Uterus (tissue), 4 donors: ENCODE results near the gene EXOSC7. TPM values are rescaled to one million over a fixed set of nuclear protein-coding genes. Genes with fewer than 3 reads are reported as not detected.

Experiments
- DNase-seq, 2 donors: peaks; one replicate each; pipeline ENCODE4 v3.0.0-alpha.2; 2019 to 2020
- H3K27ac ChIP-seq, 2 donors: fragments of 200-600 bp; sonication (generic); 1 replicate in 1 of 2; 2 replicates in 1 of 2; pipeline ENCODE4 v1.5.1; 2016 to 2018
- H3K27me3 ChIP-seq, 2 donors: fragments of 200-600 bp; sonication (generic); one replicate each; pipeline ENCODE4 v1.5.1; 2018 to 2019; ENCODE audit warnings: control low read depth in 1 of 2
- H3K36me3 ChIP-seq, 2 donors: fragments of 200-600 bp; sonication (generic); one replicate each; pipeline ENCODE4 v1.5.1; 2019; ENCODE audit warnings: control low read depth in 1 of 2
- H3K4me1 ChIP-seq, 2 donors: fragments of 200-600 bp; sonication (generic); one replicate each; pipeline ENCODE4 v1.5.1; 2018 to 2019; ENCODE audit warnings: control low read depth in 1 of 2
- H3K4me3 ChIP-seq, 2 donors: fragments of 200-600 bp; sonication (generic); 1 replicate in 1 of 2; 2 replicates in 1 of 2; pipeline ENCODE4 v1.5.1; 2018 to 2019; ENCODE audit warnings: mild to moderate bottlenecking in 1 of 2
- H3K9me3 ChIP-seq, 2 donors: fragments of 200-600 bp; sonication (generic); one replicate each; pipeline ENCODE4 v1.5.1; 2019; ENCODE audit warnings: control low read depth in 1 of 2
- CTCF ChIP-seq, 4 experiments: fragments of 200-600 bp in 2 of 4; fragments of 450-650 bp in 2 of 4; sonication (generic) in 2 of 4; IDR thresholded peaks; one replicate each; pipeline ENCODE4 v1.5.1; 2016 to 2019; ENCODE audit warnings: antibody characterized with exemption in 4 of 4, mild to moderate bottlenecking in 2 of 4, moderate library complexity in 1 of 4
- POLR2A ChIP-seq, 2 donors: fragments of 450-650 bp; IDR thresholded peaks; one replicate each; pipeline ENCODE4 v1.6.1; 2016; ENCODE audit warnings: antibody characterized with exemption in 2 of 2, mild to moderate bottlenecking in 1 of 2, moderate library complexity in 1 of 2
- intact Hi-C: fragments of 100-400 bp; cut with DNase I; formaldehyde crosslinking; loops from one replicate; pipeline ENCODE4 v1.15.1; 2023; ENCODE audit warnings: low total_unique reads
- total RNA-seq, 4 donors: library from RNA; depleted of rRNA in 3 of 4; stranded (reverse); fragments of >200 nt in 3 of 4; gene quantifications; one replicate each; pipeline versions ENCODE4 v1.1.0 to v1.2.4, GENCODE V29; 2014 to 2023
- donor health status: DM: yes; HTN: yes; CAD: no.

Gene EXOSC7
- total RNA-seq, 4 donors from 2014 or later: 2.4 to 39.2 (median 30.0) TPM

- H3K4me1 ChIP-seq: peaks cover 8 to 11% of the 10 kb centered on the region in 2 donors
Measured at GRCh38 chr3:45016916-45017315, 40.9 kb downstream of the EXOSC7 start.

GRCh38 chr3:45017821-45018220 lies 41.8 kb downstream of the EXOSC7 start:
- H3K4me3 ChIP-seq: no peak overlapping the region
- TF ChIP-seq CTCF (IDR thresholded peaks at IDR 0.05): no peak
- TF ChIP-seq POLR2A (IDR thresholded peaks at IDR 0.05): no peak
- no peaks in the 10 kb centered on the region for H3K36me3 ChIP-seq
- no peak for DNase-seq
- H3K27ac ChIP-seq: peak overlapping the region in 1 of 2 donors; percentile 33
- no peaks in the 10 kb centered on the region for H3K9me3 ChIP-seq
- intact Hi-C loops: no loop called here
- peaks cover 4 to 10% of the 10 kb centered on the region in 2 donors for H3K4me1 ChIP-seq
- H3K27me3 ChIP-seq: no peaks in the 10 kb centered on the region

More at GRCh38 chr3:45016916-45017315, 40.9 kb downstream of the EXOSC7 start:
- no peak for TF ChIP-seq POLR2A (IDR thresholded peaks at IDR 0.05)
- no peak for TF ChIP-seq CTCF (IDR thresholded peaks at IDR 0.05)
- DNase-seq: no peak
- no peaks in the 10 kb centered on the region for H3K27me3 ChIP-seq
- intact Hi-C loops: no loop called here
- H3K4me3 ChIP-seq: no peak overlapping the region
- H3K36me3 ChIP-seq: no peaks in the 10 kb centered on the region
- no peaks in the 10 kb centered on the region for H3K9me3 ChIP-seq
- H3K27ac ChIP-seq: no peak overlapping the region

GRCh38 chr3:45020534-45020933 lies 44.5 kb downstream of the EXOSC7 start:
- TF ChIP-seq POLR2A (IDR thresholded peaks at IDR 0.05): no peak
- no peak for TF ChIP-seq CTCF (IDR thresholded peaks at IDR 0.05)

GRCh38 chr3:45021524-45022297 lies 45.7 kb downstream of the EXOSC7 start:
- TF ChIP-seq CTCF (IDR thresholded peaks at IDR 0.05) (no peak), POLR2A (IDR thresholded peaks at IDR 0.05) (no peak)
- Histone ChIP-seq H3K4me3 (no peak overlapping the region), H3K27me3 (no peaks in the 10 kb centered on the region), H3K36me3 (no peaks in the 10 kb centered on the region), H3K4me1 (peaks cover 0 to 7% of the 10 kb centered on the region in 2 donors), H3K9me3 (no peaks in the 10 kb centered on the region), H3K27ac (no peak overlapping the region)
- intact Hi-C loops: no loop called here
- no peak for DNase-seq

More at GRCh38 chr3:45020534-45020933, 44.5 kb downstream of the EXOSC7 start:
- Histone ChIP-seq H3K27me3 (no peaks in the 10 kb centered on the region), H3K27ac (no peak overlapping the region), H3K36me3 (no peaks in the 10 kb centered on the region), H3K4me1 (no peaks in the 10 kb centered on the region), H3K4me3 (no peak overlapping the region), H3K9me3 (no peaks in the 10 kb centered on the region)
- intact Hi-C loops: no loop called here
- no peak for DNase-seq

- no peak overlapping the region for H3K27ac ChIP-seq
- H3K4me1 ChIP-seq: peaks cover 0 to 7% of the 10 kb centered on the region in 2 donors
- H3K36me3 ChIP-seq: no peaks in the 10 kb centered on the region
Measured at GRCh38 chr3:45023675-45024074, 47.6 kb downstream of the EXOSC7 start.

More at GRCh38 chr3:45023675-45024074, 47.6 kb downstream of the EXOSC7 start:
- Histone ChIP-seq H3K27me3 (no peaks in the 10 kb centered on the region), H3K4me3 (no peak overlapping the region), H3K9me3 (no peaks in the 10 kb centered on the region)
- no peak for DNase-seq
- intact Hi-C loops: no loop called here
- TF ChIP-seq CTCF (IDR thresholded peaks at IDR 0.05): no peak
